ENCODE data around the gene CORO7. TPM values are rescaled to one million over a fixed set of nuclear protein-coding genes. Genes with fewer than 3 reads are reported as not detected.

Gene CORO7
- total RNA-seq, 1 experiment from 2014 or later, result 10.6 TPM

DNA sequence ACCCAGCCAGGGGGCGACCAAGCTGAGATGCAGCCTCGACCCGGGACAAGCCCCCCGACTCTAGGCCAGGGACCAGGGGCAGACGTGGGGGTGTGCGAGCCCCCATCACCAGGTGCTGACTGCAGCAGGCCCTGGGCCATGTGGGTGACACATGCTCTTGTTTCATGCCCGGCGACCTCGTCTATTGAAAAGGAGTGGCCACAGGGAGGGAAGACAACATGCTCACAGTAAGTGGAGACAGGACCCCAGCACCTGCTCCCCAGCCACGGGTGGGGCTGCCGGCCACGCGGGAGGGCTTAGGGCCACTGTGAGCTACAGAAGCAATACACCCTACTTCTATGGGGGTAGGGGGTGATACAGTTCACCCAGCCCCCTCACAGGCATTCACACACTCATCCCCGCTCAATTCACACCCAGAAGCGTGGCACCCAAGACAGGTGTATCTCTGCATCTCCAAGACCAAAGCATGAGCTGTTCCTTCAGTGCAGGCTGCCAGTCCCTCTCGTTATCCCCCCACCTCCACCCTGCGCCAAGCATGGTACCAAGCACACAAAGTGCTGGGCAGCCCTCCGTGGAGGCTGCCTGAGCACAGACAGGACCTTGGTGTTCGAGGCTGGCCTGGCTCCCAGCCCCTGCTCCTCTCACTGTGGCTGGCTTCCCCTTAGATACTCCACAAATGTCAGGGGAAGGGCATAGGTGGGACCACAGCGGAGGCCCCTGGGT lies 31.2 kb downstream of the CORO7 start:
- DNase-seq (ENCODE audit: low spot score), result no peak

DNA sequence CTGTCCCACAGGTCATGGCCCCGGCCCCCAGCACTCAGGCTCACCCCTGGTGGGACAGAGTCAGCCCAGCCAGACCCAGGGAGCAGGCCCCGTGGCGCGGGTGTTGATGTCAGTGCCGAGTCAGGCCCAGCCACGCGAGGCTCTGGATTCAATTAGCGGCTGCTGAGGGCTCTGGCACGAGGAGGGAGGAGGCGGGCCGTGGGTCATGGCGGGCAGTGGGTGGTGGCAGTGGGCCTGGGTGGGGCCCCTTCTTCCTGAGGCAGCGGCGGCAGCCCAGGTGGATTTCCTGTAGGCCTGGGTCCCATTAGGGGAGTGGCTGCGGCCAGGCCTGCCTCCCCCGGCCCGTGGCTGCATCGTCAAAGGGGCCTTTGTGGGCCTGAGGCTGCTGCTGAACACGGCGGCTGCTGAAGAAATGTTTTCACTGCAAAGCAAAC lies 31.9 kb downstream of the CORO7 start:
- no peak for DNase-seq (ENCODE audit: low spot score)

DNA sequence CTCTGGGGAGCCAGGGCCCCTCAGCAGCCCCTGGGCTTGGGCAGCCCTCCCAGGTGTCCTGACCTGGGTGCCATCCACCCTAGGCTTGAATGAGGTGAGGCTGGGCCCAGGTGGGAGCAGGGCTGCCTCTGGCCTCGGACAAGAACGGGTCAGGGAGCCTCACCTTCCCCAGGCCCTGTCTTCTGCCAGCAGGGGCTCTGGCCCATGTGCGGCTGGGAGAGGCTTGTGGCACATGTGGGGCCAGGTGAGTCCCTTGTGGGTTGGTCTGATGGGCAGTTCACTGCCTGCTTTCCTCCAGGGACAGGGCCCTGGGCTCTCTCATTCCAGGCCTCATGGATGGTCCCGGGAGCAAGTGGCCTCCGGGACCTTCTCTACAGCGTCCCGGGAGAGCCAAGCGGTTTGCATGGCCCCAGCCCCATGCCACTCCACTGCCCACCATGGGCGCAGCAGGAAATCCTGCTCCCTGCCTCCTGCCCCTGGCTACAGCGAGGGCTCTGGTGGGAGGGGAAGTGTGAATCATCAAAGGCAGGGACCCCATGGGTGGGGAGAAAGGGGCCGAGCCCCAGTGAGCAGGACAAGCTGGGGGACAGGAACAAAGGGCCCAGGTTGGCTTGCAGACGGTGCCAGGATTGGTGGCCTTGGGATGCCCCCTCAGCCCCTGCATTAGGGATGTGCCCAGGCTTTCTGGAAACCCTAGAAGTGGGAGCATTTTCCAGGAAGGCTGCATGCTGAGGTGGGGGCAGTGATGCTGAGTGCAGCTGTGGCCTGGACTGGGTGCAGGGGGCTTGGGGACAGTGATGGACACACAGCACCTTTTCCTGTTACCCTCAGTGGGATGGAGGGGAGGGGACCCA lies 32.6 kb downstream of the CORO7 start:
- DNase-seq (ENCODE audit: low spot score), result no peak

DNA sequence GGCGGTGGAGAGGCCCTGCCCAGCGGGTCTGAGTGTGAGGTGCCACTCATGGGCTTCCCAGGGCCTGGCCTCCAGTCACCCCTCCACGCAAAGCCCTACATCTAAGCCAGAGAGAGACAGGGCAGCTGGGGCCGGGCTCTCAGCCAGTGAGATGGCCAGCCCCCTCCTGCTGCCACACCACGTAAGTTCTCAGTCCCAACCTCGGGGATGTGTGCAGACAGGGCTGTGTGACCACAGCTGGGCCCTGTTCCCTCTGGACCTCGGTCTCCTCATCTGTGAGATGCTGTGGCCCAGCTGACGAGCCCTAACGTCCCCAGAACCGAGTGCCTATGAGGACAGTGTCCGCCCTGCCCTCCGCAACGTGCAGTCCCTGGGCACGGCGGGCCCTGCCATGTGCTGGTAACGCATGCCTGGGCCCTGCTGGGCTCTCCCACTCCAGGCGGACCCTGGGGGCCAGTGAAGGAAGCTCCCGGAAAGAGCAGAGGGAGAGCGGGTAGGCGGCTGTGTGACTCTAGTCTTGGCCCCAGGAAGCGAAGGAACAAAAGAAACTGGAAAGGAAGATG lies 33.5 kb downstream of the CORO7 start:
- no peak for DNase-seq (ENCODE audit: low spot score)

GRCh38 chr16:4381935-4382794 lies 34.2 kb downstream of the CORO7 start:
- DNase-seq (ENCODE audit: low spot score), result no peak

DNA sequence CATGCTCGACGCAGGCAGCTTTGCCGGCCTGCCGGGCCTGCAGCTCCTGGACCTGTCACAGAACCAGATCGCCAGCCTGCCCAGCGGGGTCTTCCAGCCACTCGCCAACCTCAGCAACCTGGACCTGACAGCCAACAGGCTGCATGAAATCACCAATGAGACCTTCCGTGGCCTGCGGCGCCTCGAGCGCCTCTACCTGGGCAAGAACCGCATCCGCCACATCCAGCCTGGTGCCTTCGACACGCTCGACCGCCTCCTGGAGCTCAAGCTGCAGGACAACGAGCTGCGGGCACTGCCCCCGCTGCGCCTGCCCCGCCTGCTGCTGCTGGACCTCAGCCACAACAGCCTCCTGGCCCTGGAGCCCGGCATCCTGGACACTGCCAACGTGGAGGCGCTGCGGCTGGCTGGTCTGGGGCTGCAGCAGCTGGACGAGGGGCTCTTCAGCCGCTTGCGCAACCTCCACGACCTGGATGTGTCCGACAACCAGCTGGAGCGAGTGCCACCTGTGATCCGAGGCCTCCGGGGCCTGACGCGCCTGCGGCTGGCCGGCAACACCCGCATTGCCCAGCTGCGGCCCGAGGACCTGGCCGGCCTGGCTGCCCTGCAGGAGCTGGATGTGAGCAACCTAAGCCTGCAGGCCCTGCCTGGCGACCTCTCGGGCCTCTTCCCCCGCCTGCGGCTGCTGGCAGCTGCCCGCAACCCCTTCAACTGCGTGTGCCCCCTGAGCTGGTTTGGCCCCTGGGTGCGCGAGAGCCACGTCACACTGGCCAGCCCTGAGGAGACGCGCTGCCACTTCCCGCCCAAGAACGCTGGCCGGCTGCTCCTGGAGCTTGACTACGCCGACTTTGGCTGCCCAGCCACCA lies 35.1 kb downstream of the CORO7 start:
- no peak for DNase-seq (ENCODE audit: low spot score)

- no peak for DNase-seq (ENCODE audit: low spot score)
Observed at GRCh38 chr16:4380119-4381063, 36.0 kb downstream of the CORO7 start.

DNA sequence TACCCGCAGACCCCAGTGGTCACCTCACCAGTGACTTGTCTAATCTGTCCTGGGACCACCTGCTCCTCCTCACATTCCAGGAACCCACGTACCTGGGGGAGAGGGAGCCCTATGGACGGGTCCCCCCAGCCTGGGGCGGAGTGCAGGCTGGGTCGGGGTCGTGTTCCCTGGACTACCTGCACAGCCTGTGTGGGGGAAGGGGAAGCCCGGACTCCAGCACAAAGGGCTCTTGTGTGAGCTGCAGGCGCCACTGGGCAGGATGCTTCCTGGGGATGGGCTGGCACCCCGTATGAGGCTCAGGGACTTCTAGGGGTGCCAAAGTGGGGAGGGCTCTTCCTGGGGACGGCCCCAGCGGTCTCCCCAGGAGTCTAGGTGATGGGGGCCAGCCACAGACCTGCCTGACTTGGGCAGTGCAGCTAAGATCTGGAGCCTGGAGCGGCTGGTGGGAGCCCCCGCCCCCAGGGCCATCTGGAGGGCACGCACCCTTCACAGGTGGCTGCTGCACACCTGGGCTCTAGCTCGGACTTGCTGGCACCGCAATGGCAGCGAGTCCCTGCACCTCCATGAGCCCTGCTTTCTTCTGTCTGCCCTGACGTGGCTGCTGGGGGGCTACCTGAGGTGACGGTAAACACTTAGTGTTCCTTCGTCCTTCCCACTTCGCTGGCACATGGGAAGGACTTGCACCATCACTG lies 37.3 kb downstream of the CORO7 start:
- DNase-seq (ENCODE audit: low spot score), result no peak

DNA sequence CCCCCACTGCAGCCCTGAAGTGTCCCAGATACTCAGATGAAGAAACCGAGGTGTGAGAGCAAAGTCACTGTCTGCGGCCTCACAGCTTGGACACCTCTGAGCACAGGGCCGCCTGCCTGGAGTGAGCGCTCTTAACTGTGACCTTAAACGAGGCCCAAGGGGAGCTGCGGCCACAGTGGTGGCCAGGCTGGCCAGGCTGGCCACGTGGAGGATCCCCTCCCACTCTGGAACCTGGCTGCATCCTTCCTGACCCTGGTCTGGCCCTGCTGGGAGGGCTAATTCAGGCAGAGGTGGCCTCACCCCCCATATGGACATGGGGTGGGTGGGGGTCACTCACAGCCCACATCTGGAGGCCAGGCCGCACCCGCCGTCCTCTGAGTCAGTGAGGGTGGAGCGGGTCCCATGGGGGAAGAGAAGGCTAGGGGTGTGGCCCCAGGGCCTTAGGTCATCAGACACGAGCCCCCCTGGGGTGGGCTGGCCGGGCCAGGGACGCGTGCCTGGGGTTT lies 38.2 kb downstream of the CORO7 start:
- no peak for DNase-seq (ENCODE audit: low spot score)

- no peak for DNase-seq (ENCODE audit: low spot score)
Observed at GRCh38 chr16:4377573-4378154, 38.7 kb downstream of the CORO7 start.

DNA sequence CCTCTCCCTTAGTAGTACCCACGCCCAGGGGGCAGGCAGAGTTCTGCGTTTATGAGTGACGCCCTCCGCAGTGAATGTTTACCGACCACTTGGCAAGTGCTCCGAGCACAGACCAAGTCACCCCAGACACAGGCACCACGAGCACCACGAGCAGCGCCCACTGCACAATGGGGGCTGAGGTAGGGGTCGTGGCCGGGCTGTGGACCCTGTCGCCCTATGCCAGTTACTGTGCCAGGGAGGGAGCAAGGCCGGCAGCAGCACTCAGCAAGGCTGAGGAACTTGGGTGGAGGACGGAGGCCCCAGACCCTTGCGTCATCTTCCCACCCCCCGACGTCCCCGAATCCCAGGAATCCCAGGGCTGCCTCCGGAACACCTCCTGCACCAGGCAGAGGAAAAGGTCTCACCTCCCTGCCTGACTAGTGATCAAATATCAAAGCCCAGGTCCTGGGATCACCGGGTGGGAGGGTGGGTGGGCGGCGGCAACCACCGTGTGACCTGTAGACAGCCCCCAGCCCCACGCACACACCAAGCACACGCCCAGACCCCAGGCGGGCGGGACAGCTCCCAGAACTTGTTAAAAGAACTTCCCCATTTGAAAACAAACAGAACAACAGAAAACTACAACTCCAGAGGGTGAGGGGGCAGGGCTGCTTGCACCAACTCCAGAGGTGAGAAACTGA lies 39.4 kb downstream of the CORO7 start:
- DNase-seq (ENCODE audit: low spot score), result no peak

DNA sequence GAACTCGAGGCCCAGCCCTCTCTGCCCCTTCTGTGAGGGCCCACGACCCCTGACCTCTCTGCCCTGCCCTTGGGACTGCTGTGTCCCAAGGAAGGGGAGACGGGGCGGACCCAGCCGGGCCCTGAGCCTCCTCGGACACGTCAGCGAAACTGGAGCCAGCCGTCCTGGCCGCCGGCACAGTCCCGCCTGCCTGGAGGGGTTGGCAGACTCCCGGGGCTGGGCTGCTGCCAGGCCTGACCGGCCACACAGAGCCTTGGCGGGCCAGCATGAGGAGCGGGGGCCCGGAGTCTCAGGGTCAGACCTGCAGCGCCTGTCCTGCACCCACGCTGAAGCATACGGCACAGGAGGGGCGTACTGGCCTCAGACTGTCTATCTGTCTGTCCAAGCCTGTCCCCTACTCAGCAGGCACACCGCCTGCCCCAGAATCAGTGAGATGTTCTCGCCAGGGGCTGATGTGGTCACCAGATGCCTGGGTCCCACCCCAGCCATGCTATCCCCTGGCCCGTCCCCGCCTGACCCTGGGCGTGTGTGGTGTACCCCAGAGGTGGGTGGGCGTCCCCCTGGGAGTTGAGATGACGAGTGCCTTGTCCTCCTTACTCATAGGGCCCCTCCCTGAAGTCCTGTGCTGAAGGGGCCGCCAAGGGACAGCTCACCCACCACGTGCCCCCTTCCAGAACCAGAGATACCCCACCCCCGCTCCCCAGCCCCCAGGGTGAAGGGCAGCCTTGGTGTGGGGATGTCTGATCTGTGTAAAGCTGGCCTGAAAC lies 40.1 kb downstream of the CORO7 start:
- no peak for DNase-seq (ENCODE audit: low spot score)

GRCh38 chr16:4375717-4376116 lies 40.7 kb downstream of the CORO7 start:
- DNase-seq (ENCODE audit: low spot score), result no peak

- peak; percentile 76 for DNase-seq (ENCODE audit: low spot score)
Observed at GRCh38 chr16:4373909-4374742, 42.3 kb downstream of the CORO7 start.

DNA sequence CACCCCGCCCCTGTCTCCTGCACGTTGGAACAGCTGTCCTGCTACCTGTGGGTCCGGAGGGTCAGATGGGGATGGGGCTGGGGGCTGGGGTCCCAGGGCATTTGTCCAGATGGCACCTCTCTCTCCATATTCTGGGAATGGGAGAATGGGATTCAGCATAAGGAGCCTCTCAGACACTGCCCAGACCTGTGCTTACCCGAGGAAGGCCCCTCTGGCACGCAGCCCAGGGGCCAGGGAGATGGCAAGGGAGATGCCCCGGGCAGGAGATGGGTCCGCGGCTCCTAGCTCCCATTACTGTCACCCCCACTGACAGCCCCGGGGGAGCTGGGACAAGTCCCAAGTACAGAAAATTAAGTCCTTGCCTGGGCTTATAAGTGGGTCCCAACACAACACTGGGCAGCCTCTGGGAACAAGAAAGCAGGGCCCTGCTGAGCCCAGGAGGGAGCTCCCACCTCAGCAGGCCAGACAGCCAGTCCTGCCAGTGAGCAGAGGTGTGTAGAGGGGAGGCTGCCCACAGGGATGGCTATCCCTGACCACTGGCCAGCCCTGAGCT lies 43.0 kb downstream of the CORO7 start:
- DNase-seq (ENCODE audit: low spot score), result no peak
